Daoy (cell line): Measurements from ENCODE around the gene S100A5. TPM values are rescaled to one million over a fixed set of nuclear protein-coding genes. Genes with fewer than 3 reads are reported as not detected.
A peak's percentile ranks its signal among the peaks of the same experiment; 100 is the strongest.

Source experiments
- DNase-seq: peaks from one replicate; pipeline ENCODE4 v3.0.0-alpha.2; 2015; ENCODE audit warnings: low read depth
- total RNA-seq: library from RNA; depleted of rRNA; stranded (reverse); fragments of >200 nt; shearing (Covaris generic); gene quantifications from 2 replicates; pipeline ENCODE4 v1.2.3, GENCODE V29; 2014; rRNA removed

Gene S100A5
- total RNA-seq, 1 experiment from 2014 or later = 0.34 TPM

DNA sequence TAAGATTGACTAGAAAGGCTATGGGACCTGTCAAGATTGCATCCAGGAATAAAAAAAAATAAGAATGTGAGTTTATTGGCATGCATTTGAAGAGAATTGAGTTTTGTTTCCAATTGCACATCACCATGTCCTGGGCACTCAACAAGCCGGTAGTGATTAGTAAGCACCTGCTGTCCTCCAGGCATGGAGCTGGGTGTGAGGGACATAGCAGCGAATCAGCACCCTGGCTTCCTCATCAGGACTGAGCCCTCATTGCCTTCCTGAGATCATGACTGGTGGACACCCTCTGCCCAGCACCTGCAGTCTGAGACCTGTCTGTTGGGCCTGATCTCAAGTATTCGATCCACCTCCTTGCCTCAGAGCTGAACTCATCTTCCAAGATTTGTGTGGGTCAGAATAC lies 31.7 kb downstream of the S100A5 start:
- no peak for DNase-seq

- DNase-seq = peak; percentile 34
Measured at GRCh38 chr1:153507926-153508583, 32.7 kb downstream of the S100A5 start.

DNA sequence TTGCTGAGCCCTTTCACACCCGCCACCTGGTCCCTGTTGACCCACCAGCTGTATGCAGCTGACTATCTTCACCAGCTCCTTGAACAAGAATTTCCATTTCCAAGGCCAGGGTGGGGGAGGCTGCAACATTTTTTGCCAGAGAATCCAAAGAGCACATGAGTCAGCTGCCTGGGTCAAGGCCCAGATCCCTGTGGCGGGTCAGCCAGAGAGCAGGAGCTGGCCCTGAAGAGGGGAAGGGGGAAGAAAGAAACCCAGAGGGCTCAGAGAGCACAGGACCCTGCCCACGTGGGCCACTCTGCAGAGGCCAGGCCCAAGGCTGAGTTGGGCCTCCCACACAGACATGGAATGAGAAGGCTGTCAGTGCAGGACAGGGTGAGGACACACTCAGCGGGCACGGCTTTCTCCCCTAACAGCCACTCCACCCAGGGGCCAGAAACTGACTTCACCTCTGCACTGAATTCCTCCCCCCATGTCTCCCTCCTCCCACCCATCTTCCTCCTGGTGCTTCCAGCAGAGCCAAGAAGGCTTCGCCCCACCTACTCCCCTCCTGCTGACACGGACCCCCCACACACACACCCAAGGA lies 33.8 kb downstream of the S100A5 start:
- DNase-seq = peak; percentile 84

DNA sequence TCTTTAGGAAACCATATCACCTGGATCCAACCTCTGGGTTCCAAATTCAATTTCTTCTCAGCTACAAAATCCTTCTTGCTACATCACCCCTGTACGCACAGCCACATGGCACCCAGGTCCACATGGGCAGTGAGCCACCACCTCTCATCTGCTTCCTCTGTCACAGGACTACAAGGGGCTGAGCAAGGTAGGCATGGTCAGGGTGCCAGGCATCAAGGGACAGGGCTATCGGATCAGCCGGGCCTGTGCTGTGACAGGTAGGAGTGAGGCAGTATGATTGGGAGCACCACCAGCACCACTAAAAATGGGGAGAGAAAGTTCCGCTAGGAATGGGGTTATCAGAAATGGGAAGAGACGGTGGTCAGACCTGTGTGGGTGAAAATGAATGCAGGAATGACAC lies 34.3 kb downstream of the S100A5 start:
- no peak for DNase-seq

DNA sequence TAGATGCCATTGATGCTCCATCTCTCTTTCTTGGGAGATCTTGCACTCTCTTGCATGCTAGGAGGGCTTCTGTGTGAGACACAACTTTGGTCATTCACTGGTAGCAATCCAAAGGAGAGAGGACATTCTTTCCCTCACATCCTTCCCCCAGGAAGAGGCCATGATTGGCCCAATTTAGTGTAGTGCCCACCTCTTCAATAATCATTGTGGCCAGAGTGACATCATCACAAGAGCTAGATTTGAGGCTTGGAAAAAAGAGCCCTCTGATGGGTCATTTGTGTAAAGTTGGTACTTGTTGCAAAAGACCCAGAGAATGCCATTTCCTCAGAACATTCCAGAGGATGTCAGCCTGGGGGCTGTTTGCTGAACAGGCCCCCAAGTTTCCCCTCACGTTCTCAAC lies 35.2 kb downstream of the S100A5 start:
- DNase-seq = no peak

DNA sequence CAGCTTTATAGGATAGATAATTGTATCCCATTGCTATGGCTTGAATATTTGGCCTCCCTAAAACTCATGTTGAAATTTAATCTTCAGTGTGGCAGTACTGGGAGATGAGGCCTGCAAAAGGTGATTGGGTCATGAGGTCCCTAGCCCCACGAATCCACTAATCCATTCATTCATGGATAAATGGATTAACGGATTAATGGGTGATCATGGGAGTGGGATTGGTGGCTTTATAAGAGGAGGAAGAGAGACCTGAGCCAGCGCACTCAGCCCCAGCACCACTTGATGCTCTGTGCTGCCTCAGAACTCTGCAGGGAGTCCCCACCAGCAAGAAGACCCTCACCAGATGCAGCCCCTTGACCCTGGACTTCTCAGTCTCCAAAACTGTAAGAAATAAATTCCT lies 37.0 kb downstream of the S100A5 start:
- no peak for DNase-seq

GRCh38 chr1:153498746-153499145 lies 42.0 kb downstream of the S100A5 start:
- no peak for DNase-seq

DNA sequence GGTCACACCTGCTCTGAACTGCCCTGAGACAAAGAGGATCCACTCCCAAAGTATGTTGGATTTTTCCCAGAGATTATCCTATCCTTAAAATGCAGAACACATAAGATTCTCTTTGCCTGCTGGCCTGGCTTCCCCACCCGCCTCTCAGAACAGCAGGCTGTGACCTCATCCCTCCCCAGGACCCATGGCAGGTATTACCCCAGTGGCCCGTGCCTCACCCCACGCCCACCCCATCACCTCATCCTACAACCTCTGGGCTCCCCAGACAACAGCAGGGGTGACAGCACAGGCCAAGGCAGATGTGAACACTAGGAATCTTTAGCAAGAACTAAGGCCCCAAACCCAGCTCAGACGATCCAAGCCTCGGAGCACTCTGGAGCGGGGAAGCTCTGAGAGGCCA lies 45.2 kb downstream of the S100A5 start:
- no peak for DNase-seq

- DNase-seq = peak; percentile 73
Measured at GRCh38 chr1:153494976-153495535, 45.7 kb downstream of the S100A5 start.

DNA sequence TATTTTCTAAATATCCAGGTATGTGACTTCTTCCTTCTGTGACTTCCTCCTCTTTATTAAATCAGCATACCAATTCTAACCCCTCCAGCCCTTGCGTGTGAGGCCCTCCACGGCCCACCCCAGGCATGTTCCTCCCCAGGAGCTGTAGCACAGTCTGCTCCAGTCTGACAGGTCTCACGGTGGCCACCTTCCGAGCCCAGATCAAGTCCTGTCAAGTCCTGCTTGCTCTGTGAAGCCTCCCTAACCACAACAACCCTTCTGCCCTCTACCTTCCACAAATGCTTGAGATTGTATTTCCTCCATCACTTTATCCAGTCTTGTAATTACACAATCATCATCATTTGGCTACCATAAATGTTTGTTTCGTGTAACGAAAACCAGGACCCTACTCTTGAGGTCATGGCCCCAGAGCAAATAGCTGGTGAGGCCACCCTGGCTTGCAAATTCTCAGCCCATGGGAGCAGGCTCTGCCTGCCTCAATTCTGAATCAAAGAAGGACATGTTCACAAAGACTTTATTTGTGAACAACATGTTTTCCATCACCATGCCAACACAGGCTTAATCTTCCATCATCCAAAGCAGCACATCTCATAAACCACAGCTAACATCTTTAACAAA lies 47.3 kb downstream of the S100A5 start:
- no peak for DNase-seq

GRCh38 chr1:153490272-153491051 lies 50.3 kb downstream of the S100A5 start:
- peak; percentile 88 for DNase-seq

- DNase-seq = peak; percentile 17
Measured at GRCh38 chr1:153488731-153489130, 52.0 kb downstream of the S100A5 start.

DNA sequence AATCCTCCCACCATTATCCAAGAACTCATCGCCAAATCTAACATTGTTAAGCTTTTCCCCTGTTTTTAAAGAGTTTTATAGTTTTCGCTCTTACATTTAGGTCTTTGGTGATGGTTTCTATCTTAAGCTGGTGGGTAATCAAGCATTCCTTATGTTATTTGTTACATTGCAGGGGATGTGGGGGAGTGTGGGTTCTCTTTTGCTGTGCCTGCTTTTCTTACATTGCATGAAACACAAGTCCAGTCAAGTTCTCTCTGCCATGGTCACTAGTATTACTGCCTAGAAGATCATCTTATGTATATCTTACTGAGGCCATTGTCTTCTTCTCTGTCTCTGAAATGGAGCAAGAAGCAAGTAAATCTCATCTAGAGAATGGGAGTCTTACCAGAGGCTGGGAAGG lies 53.0 kb downstream of the S100A5 start:
- no peak for DNase-seq

Other genes with a start within 250 kb of the S100A5 start
- gene PGLYRP3, start 228.0 kb downstream of the S100A5 start, total RNA-seq = not detected in 2 replicates
- gene PGLYRP4, start 192.1 kb downstream of the S100A5 start, total RNA-seq = not detected in 2 replicates
- not detected in 2 replicates for gene S100A9, start 183.1 kb downstream of the S100A5 start, total RNA-seq
- not detected in 2 replicates for gene S100A12, start 165.3 kb downstream of the S100A5 start, total RNA-seq
- not detected in 2 replicates for gene S100A8, start 149.9 kb downstream of the S100A5 start, total RNA-seq
- gene S100A7A, start 124.4 kb downstream of the S100A5 start, total RNA-seq = not detected in 2 replicates
- not detected in 2 replicates for gene S100A7, start 80.3 kb downstream of the S100A5 start, total RNA-seq
- 428 and 491 TPM in 2 replicates for gene S100A6, start 4.9 kb downstream of the S100A5 start, total RNA-seq
- gene S100A4, start 4.9 kb upstream of the S100A5 start, total RNA-seq = 15.7 and 20.6 TPM in 2 replicates
- 9.0 and 12.2 TPM in 2 replicates for gene S100A3, start 8.3 kb upstream of the S100A5 start, total RNA-seq
- 86.8 and 88.6 TPM in 2 replicates for gene S100A2, start 24.9 kb upstream of the S100A5 start, total RNA-seq
- 131 and 135 TPM in 2 replicates for gene S100A16, start 72.2 kb upstream of the S100A5 start, total RNA-seq
- gene S100A14, start 75.4 kb upstream of the S100A5 start, total RNA-seq = not detected in 2 replicates
- 126 and 201 TPM in 2 replicates for gene S100A13, start 86.6 kb upstream of the S100A5 start, total RNA-seq
- 0.40 TPM in 1 of 2 replicates, not detected in the other for gene S100A1, start 87.5 kb upstream of the S100A5 start, total RNA-seq
- 36.2 and 43.0 TPM in 2 replicates for gene CHTOP, start 93.1 kb upstream of the S100A5 start, total RNA-seq
- 45.0 and 58.5 TPM in 2 replicates for gene SNAPIN, start 117.8 kb upstream of the S100A5 start, total RNA-seq
- gene ILF2, start 130.1 kb upstream of the S100A5 start, total RNA-seq = 617 and 629 TPM in 2 replicates
- gene NPR1, start 137.8 kb upstream of the S100A5 start, total RNA-seq = not detected in 2 replicates
- 31.0 and 34.6 TPM in 2 replicates for gene INTS3, start 187.1 kb upstream of the S100A5 start, total RNA-seq
- 3.2 and 3.3 TPM in 2 replicates for gene SLC27A3, start 234.5 kb upstream of the S100A5 start, total RNA-seq